ENCODE results near the gene PSRC1. TPM values are rescaled to one million over a fixed set of nuclear protein-coding genes. Genes with fewer than 3 reads are reported as not detected.

PSRC1 gene
- total RNA-seq, 2 donors from 2014 or later: 2.4 to 2.5 TPM

DNA sequence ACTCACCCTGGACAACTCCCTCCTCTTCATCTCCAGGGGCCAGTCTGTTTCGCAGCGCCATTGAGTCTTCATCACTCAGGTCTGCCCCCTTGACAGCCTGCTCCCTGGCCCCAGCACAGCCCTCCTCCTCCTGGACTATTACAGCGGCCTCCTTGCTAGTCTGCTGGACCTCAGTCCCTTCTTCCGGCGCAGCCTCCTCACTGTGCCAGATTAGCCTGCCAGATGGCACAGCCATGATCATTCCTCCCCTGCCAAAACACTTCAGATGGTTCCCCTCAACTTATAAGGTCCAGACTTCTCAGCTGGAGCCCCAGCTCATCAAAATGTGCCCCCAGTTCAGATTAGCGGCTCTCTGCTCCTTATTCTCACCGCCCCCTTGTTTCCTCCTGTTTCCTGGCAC is 40.6 kb downstream of the PSRC1 start:
- ATAC-seq (ENCODE audit: insufficient number of reproducible peaks, low FRiP score, low read depth): no peak
- DNase-seq (ENCODE audit: low spot score): no peak
- no peaks in the 10 kb centered on the region for H3K27me3 ChIP-seq (replicated peaks; ENCODE audit: insufficient read depth)
- peaks cover 12 to 31% of the 10 kb centered on the region in 2 donors for H3K4me1 ChIP-seq (ENCODE audit: control insufficient read depth in 1 of 2, low read depth in 2 of 2)
- H3K36me3 ChIP-seq: peaks cover 18% of the 10 kb centered on the region
- no peak overlapping the region for H3K4me3 ChIP-seq
- no peaks in the 10 kb centered on the region for H3K9me3 ChIP-seq
- TF ChIP-seq, protein P1, sequence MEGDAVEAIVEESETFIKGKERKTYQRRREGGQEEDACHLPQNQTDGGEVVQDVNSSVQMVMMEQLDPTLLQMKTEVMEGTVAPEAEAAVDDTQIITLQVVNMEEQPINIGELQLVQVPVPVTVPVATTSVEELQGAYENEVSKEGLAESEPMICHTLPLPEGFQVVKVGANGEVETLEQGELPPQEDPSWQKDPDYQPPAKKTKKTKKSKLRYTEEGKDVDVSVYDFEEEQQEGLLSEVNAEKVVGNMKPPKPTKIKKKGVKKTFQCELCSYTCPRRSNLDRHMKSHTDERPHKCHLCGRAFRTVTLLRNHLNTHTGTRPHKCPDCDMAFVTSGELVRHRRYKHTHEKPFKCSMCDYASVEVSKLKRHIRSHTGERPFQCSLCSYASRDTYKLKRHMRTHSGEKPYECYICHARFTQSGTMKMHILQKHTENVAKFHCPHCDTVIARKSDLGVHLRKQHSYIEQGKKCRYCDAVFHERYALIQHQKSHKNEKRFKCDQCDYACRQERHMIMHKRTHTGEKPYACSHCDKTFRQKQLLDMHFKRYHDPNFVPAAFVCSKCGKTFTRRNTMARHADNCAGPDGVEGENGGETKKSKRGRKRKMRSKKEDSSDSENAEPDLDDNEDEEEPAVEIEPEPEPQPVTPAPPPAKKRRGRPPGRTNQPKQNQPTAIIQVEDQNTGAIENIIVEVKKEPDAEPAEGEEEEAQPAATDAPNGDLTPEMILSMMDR (IDR thresholded peaks at IDR 0.05): no peak
- no peak overlapping the region for H3K27ac ChIP-seq

DNA sequence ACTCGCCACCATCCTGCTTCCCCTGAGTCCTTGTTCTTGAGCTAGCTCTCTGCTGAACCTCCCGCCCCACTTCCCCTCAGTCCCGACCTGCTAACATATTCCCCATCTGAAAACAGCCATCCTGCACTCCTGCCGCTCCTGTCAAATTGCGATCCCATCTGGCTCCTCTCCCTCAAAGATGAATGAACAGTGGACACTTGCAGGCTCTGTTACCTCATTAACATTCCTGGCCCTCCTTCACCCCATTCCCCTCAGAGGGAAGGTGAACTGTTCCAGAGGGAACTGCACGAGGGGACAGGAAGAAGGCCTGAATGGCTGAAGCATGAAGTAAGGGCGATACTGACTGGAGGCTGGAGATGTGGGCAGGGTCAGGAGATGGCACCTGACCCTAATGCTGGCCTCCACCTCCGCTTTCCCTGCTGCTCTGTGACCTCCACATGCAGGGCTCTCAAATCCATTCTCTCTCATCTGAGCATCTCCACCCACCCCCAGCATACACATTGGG is 41.1 kb downstream of the PSRC1 start:
- Histone ChIP-seq H3K27me3 (replicated peaks; ENCODE audit: insufficient read depth) (no peaks in the 10 kb centered on the region), H3K36me3 (peaks cover 23% of the 10 kb centered on the region), H3K27ac (no peak overlapping the region), H3K4me1 (ENCODE audit: control insufficient read depth in 1 of 2, low read depth in 2 of 2) (peaks cover 12 to 31% of the 10 kb centered on the region in 2 donors), H3K9me3 (no peaks in the 10 kb centered on the region), H3K4me3 (no peak overlapping the region)
- TF ChIP-seq, protein P1 (IDR thresholded peaks at IDR 0.05): no peak
- ATAC-seq (ENCODE audit: insufficient number of reproducible peaks, low FRiP score, low read depth) (no peak), DNase-seq (ENCODE audit: low spot score) (no peak)

DNA sequence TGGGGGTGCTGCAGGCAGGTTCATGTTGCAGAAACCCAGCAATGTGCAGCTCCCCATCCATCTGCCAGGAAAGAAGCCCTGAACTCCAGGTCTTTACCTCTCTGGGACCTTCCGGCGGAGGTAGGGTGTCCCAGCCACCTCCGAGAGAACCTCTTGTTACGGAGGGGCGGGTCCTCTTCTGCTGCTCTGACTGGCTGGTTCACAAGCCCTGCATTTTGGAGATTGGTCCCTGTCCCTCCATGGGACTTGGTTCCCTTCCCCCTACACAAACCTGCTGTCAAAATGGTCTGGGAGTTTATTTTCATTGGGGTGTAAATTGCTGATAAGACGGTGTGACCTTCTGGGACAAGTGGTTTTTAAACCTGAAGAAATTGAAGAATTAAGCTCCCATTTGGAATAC is 41.6 kb downstream of the PSRC1 start:
- no peak for DNase-seq (ENCODE audit: low spot score)
- H3K36me3 ChIP-seq: peaks cover 29% of the 10 kb centered on the region
- ATAC-seq (ENCODE audit: insufficient number of reproducible peaks, low FRiP score, low read depth): no peak
- H3K27ac ChIP-seq: no peak overlapping the region
- TF ChIP-seq, protein P1 (IDR thresholded peaks at IDR 0.05): no peak
- H3K4me3 ChIP-seq: no peak overlapping the region
- H3K4me1 ChIP-seq (ENCODE audit: control insufficient read depth in 1 of 2, low read depth in 2 of 2): peaks cover 12 to 31% of the 10 kb centered on the region in 2 donors
- no peaks in the 10 kb centered on the region for H3K9me3 ChIP-seq
- no peaks in the 10 kb centered on the region for H3K27me3 ChIP-seq (replicated peaks; ENCODE audit: insufficient read depth)

- Histone ChIP-seq H3K9me3 (no peaks in the 10 kb centered on the region), H3K36me3 (peaks cover 38% of the 10 kb centered on the region), H3K4me3 (peak overlapping the region; percentile 9), H3K4me1 (ENCODE audit: control insufficient read depth in 1 of 2, low read depth in 2 of 2) (peaks cover 12 to 31% of the 10 kb centered on the region in 2 donors), H3K27ac (peak overlapping the region in 1 of 2 donors; percentile 2), H3K27me3 (replicated peaks; ENCODE audit: insufficient read depth) (no peaks in the 10 kb centered on the region)
- DNase-seq (ENCODE audit: low spot score) (no peak), ATAC-seq (ENCODE audit: insufficient number of reproducible peaks, low FRiP score, low read depth) (no peak)
- TF ChIP-seq, protein P1 (IDR thresholded peaks at IDR 0.05): no peak
Observed at GRCh38 chr1:109240158-109241152, 42.5 kb downstream of the PSRC1 start.

DNA sequence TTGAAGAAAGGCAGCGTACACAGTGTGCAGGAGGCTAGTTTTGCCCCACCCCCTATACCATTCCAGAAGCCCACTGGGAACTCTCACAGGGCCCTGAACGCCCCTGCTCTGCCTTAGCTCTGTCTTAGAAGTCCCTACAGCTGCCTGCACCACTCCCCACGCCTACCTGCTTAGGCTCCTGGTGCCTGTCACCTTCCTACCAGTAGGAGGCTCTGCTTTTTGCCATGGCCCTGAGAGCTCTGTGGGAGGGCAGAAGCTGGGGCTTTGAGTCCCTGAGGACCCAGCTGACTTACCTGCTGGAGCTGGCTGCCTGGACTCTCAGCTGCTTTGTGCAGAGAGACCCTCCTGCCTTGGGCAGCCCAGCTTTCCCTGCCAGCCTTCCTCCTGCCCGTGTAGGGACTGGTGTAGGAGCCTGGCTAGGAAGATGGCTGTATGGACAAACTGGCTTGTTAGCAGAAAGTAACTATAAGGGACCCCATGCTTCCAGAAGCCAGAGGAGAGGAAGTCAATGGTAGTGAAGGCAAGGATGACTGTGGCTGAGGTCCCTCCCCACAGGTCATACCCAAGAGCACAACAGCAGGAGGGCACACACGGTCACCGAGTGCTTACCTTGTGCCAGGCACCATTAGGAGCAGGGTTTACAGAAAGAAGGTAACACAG is 43.4 kb downstream of the PSRC1 start:
- H3K36me3 ChIP-seq: peaks cover 47% of the 10 kb centered on the region
- H3K27me3 ChIP-seq (replicated peaks; ENCODE audit: insufficient read depth): no peaks in the 10 kb centered on the region
- TF ChIP-seq, protein P1 (IDR thresholded peaks at IDR 0.05): peak; percentile 24
- no peak overlapping the region for H3K4me3 ChIP-seq
- peaks cover 12 to 31% of the 10 kb centered on the region in 2 donors for H3K4me1 ChIP-seq (ENCODE audit: control insufficient read depth in 1 of 2, low read depth in 2 of 2)
- H3K9me3 ChIP-seq: no peaks in the 10 kb centered on the region
- peak overlapping the region in 1 of 2 donors; percentile 2 for H3K27ac ChIP-seq
- DNase-seq (ENCODE audit: low spot score) (no peak), ATAC-seq (ENCODE audit: insufficient number of reproducible peaks, low FRiP score, low read depth) (no peak)
